Parathyroid adenoma (tissue), 2 donors: Measurements from ENCODE around the gene ZNF385D.

ENCODE experiments used
- H2AFZ ChIP-seq: fragments of 300-600 bp; sonication (generic); one replicate; pipeline ENCODE4 v1.7.0; 2017; ENCODE audit warnings: antibody characterized with exemption, mild to moderate bottlenecking
- H3K27ac ChIP-seq: fragments of 300-600 bp; sonication (generic); one replicate; pipeline ENCODE4 v1.7.0; 2017
- H3K27me3 ChIP-seq: fragments of 300-600 bp; sonication (generic); one replicate; pipeline ENCODE4 v1.7.0; 2017; ENCODE audit warnings: low read length; ENCODE audit not compliant: control insufficient read depth, insufficient read depth
- H3K36me3 ChIP-seq: fragments of 300-600 bp; sonication (generic); one replicate; pipeline ENCODE4 v1.7.0; 2017; ENCODE audit warnings: low read length; ENCODE audit not compliant: control insufficient read depth, insufficient read depth
- H3K4me1 ChIP-seq: fragments of 300-600 bp; sonication (generic); one replicate; pipeline ENCODE4 v1.7.0; 2017; ENCODE audit warnings: control low read depth
- H3K4me2 ChIP-seq: fragments of 300-600 bp; sonication (generic); one replicate; pipeline ENCODE4 v1.7.0; 2017; ENCODE audit warnings: low read length
- H3K4me3 ChIP-seq: fragments of 300-600 bp; sonication (generic); one replicate; pipeline ENCODE4 v1.7.0; 2017; ENCODE audit warnings: low read depth, low read length
- H3K79me2 ChIP-seq: fragments of 300-600 bp; sonication (generic); one replicate; pipeline ENCODE4 v1.7.0; 2017; ENCODE audit warnings: control low read depth
- H3K9ac ChIP-seq: fragments of 300-600 bp; sonication (generic); one replicate; pipeline ENCODE4 v1.7.0; 2017; ENCODE audit warnings: mild to moderate bottlenecking
- H3K9me3 ChIP-seq: fragments of 300-600 bp; sonication (generic); one replicate; pipeline ENCODE4 v1.7.0; 2017; ENCODE audit warnings: low read length; ENCODE audit not compliant: control insufficient read depth
- TF ChIP-seq, protein P1 (sequence below): fragments of 300-600 bp; sonication (generic); IDR thresholded peaks from one replicate; pipeline ENCODE4 v1.7.0; 2017; ENCODE audit warnings: antibody characterized with exemption, mild to moderate bottlenecking
- donor health status: primary hyperparathyroidism.

Gene ZNF385D

DNA sequence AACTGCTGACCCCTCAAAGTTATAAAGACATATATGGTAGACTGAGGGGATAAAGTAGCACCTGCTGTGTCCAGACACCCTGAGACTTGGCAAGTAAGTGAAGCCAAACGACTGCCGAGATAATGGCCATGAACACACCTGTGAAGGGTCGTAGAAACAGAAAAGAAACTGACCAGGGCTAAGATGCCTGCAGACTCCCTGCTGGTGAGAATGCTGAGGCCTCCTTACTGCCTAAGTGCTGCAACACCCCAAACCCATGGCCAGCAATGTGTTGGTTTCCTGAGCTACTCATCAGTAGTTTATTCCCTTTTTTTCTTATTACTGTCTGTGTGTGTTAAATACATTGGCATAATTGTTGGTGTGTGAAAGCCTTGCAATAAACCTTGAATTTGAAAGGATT, 233.8 kb downstream of the ZNF385D start:
- no peaks in the 10 kb centered on the region for H3K27me3 ChIP-seq
- H3K4me3 ChIP-seq = no peak overlapping the region
- H3K9me3 ChIP-seq = no peaks in the 10 kb centered on the region
- no peak overlapping the region for H3K9ac ChIP-seq
- H3K4me2 ChIP-seq = no peak overlapping the region
- H3K36me3 ChIP-seq = no peaks in the 10 kb centered on the region
- TF ChIP-seq, protein P1, sequence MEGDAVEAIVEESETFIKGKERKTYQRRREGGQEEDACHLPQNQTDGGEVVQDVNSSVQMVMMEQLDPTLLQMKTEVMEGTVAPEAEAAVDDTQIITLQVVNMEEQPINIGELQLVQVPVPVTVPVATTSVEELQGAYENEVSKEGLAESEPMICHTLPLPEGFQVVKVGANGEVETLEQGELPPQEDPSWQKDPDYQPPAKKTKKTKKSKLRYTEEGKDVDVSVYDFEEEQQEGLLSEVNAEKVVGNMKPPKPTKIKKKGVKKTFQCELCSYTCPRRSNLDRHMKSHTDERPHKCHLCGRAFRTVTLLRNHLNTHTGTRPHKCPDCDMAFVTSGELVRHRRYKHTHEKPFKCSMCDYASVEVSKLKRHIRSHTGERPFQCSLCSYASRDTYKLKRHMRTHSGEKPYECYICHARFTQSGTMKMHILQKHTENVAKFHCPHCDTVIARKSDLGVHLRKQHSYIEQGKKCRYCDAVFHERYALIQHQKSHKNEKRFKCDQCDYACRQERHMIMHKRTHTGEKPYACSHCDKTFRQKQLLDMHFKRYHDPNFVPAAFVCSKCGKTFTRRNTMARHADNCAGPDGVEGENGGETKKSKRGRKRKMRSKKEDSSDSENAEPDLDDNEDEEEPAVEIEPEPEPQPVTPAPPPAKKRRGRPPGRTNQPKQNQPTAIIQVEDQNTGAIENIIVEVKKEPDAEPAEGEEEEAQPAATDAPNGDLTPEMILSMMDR = no peak
- no peaks in the 10 kb centered on the region for H3K79me2 ChIP-seq
- no peak overlapping the region for H3K27ac ChIP-seq
- no peak overlapping the region for H2AFZ ChIP-seq
- H3K4me1 ChIP-seq = no peaks in the 10 kb centered on the region

DNA sequence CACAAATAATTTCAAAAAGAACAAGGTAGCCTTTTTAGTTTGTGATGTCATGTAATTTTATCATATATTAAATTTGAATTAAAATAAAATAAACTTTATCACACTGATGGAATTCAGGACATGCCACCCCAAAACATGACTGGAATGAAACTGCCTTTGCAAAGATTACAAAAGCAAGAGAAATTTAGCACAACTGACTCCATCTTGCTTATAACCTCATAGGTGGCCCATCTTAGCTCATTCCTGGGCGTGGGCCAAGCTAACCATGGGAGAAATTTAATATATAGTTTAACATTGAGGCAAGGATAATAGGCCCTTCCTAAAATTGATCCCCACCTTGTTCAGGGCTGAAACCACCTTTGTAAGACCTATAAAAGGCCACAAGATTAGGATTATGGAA, 235.6 kb downstream of the ZNF385D start:
- Histone ChIP-seq H3K27ac (no peak overlapping the region), H2AFZ (no peak overlapping the region)

DNA sequence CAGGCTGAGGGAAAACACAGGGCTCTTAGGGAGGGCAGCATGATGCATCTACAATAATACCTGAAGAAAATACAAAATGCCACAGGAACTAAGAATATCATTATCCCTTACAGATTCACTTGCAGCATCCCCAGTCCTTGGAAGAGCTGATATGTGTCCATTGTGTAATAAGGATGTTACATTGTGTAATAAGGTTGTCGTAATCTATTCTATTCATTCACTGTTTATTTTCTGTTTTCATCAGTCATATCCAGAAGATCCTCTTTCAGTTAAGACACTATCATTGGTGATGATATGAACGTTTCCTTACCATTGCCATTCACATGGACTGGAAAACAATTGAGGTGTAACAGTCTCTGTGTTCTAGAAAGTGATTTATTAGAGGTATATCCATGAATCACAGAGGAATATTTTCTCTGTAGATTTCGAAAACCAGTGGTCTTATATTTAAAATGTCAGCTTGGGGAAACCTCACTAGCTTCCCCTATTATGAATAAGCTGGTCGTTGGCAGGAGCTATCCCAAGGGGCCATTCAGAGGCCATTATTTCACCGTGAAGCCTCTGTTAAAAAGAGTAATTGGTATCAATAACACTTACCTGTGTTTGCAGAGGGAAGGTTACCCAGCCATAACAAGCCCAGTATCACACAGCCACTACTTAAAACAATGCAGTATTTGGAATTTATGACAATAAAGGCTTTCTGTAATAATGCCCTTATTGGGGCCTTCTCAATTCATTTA, 241.1 kb downstream of the ZNF385D start:
- Histone ChIP-seq H3K4me2 (no peak overlapping the region), H3K4me1 (no peaks in the 10 kb centered on the region), H3K27ac (no peak overlapping the region), H2AFZ (no peak overlapping the region), H3K9ac (no peak overlapping the region), H3K9me3 (no peaks in the 10 kb centered on the region), H3K4me3 (no peak overlapping the region), H3K79me2 (no peaks in the 10 kb centered on the region), H3K36me3 (no peaks in the 10 kb centered on the region), H3K27me3 (no peaks in the 10 kb centered on the region)
- TF ChIP-seq, protein P1 = no peak

More for the DNA sequence above, 235.6 kb downstream of the ZNF385D start:
- H3K4me2 ChIP-seq = no peak overlapping the region
- H3K36me3 ChIP-seq = no peaks in the 10 kb centered on the region
- no peaks in the 10 kb centered on the region for H3K79me2 ChIP-seq
- no peaks in the 10 kb centered on the region for H3K27me3 ChIP-seq
- no peak overlapping the region for H3K9ac ChIP-seq
- no peak overlapping the region for H3K4me3 ChIP-seq
- no peaks in the 10 kb centered on the region for H3K4me1 ChIP-seq
- TF ChIP-seq, protein P1 = no peak
- H3K9me3 ChIP-seq = no peaks in the 10 kb centered on the region

DNA sequence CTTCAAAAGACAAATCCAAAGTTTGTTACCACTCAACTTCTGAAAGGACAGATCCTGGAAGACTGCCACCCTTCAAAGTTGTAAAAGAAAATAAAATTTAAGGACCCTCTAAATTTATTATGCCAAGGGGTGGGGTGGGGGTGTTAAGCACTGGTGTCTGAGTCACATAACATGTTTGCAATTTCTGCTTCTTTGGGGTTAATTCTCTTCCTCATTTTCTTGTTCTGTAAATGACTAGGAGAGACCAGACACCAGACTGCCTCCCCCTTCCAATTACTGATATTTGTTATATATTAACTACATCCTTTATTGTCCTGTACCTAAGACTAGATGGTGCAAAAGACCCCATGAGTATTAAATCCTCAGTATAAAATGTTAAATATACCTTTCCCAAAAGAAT, 242.8 kb downstream of the ZNF385D start:
- H3K4me3 ChIP-seq = no peak overlapping the region

More for the DNA sequence above, 242.8 kb downstream of the ZNF385D start:
- TF ChIP-seq, protein P1 = no peak
- H2AFZ ChIP-seq = no peak overlapping the region
- H3K4me2 ChIP-seq = no peak overlapping the region
- no peaks in the 10 kb centered on the region for H3K79me2 ChIP-seq
- no peaks in the 10 kb centered on the region for H3K27me3 ChIP-seq
- H3K4me1 ChIP-seq = no peaks in the 10 kb centered on the region
- H3K36me3 ChIP-seq = no peaks in the 10 kb centered on the region
- no peaks in the 10 kb centered on the region for H3K9me3 ChIP-seq
- no peak overlapping the region for H3K27ac ChIP-seq
- H3K9ac ChIP-seq = no peak overlapping the region
